ENCODE measurements around the gene HIPK3.

Gene HIPK3

GRCh38 chr11:33307984-33308383, 50.8 kb downstream of the HIPK3 start:
- TF ChIP-seq, protein P1, sequence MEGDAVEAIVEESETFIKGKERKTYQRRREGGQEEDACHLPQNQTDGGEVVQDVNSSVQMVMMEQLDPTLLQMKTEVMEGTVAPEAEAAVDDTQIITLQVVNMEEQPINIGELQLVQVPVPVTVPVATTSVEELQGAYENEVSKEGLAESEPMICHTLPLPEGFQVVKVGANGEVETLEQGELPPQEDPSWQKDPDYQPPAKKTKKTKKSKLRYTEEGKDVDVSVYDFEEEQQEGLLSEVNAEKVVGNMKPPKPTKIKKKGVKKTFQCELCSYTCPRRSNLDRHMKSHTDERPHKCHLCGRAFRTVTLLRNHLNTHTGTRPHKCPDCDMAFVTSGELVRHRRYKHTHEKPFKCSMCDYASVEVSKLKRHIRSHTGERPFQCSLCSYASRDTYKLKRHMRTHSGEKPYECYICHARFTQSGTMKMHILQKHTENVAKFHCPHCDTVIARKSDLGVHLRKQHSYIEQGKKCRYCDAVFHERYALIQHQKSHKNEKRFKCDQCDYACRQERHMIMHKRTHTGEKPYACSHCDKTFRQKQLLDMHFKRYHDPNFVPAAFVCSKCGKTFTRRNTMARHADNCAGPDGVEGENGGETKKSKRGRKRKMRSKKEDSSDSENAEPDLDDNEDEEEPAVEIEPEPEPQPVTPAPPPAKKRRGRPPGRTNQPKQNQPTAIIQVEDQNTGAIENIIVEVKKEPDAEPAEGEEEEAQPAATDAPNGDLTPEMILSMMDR (IDR thresholded peaks at IDR 0.05; ENCODE audit: low read depth, low read length, missing control alignments): no peak
- DNase-seq (ENCODE audit: low read depth): no peak
- H3K4me3 ChIP-seq (ENCODE audit: low read depth, low read length): no peak overlapping the region

- no peak overlapping the region for H3K4me3 ChIP-seq (ENCODE audit: low read depth, low read length)
- TF ChIP-seq, protein P1 (IDR thresholded peaks at IDR 0.05; ENCODE audit: low read depth, low read length, missing control alignments): no peak
- no peak for DNase-seq (ENCODE audit: low read depth)
Measured at GRCh38 chr11:33309118-33309517, 51.9 kb downstream of the HIPK3 start.

- DNase-seq (ENCODE audit: low read depth): no peak
- H3K4me3 ChIP-seq (ENCODE audit: low read depth, low read length): no peak overlapping the region
- TF ChIP-seq, protein P1 (IDR thresholded peaks at IDR 0.05; ENCODE audit: low read depth, low read length, missing control alignments): no peak
Measured at GRCh38 chr11:33310720-33311500, 53.7 kb downstream of the HIPK3 start.

- no peak for DNase-seq (ENCODE audit: low read depth)
- TF ChIP-seq, protein P1 (IDR thresholded peaks at IDR 0.05; ENCODE audit: low read depth, low read length, missing control alignments): no peak
- H3K4me3 ChIP-seq (ENCODE audit: low read depth, low read length): no peak overlapping the region
Measured at GRCh38 chr11:33311680-33312079, 54.5 kb downstream of the HIPK3 start.

- DNase-seq (ENCODE audit: low read depth): no peak
- TF ChIP-seq, protein P1 (IDR thresholded peaks at IDR 0.05; ENCODE audit: low read depth, low read length, missing control alignments): no peak
- H3K4me3 ChIP-seq (ENCODE audit: low read depth, low read length): no peak overlapping the region
Measured at GRCh38 chr11:33315822-33316221, 58.6 kb downstream of the HIPK3 start.

DNA sequence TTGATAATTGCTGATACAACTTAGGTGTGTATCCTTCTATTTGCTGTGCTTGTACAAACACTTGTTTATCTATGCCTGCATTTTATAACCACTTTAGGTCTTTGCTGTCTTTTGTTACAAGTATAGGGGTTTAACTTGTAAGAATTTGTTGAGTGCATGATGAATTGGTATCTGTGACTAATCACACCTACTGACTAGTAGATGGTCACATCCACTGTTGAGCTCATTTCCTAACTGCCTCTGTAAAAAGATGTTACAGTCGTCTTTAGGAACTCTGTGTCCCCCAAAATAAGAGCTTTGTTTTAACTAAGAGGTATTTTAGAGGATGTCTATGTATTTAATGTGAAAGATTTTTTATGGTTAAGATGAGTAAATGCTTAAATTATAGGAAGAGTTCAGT, 60.5 kb downstream of the HIPK3 start:
- no peak for DNase-seq (ENCODE audit: low read depth)
- H3K4me3 ChIP-seq (ENCODE audit: low read depth, low read length): no peak overlapping the region
- TF ChIP-seq, protein P1 (IDR thresholded peaks at IDR 0.05; ENCODE audit: low read depth, low read length, missing control alignments): no peak

Data from GM12864 (cell line).